ENCODE results near the gene ZBTB34. TPM values are rescaled to one million over a fixed set of nuclear protein-coding genes. Genes with fewer than 3 reads are reported as not detected.

Gene ZBTB34
- total and polyA plus RNA-seq, 3 donors from 2014 or later, result 6.2 to 14.6 (median 14.0) TPM

DNA sequence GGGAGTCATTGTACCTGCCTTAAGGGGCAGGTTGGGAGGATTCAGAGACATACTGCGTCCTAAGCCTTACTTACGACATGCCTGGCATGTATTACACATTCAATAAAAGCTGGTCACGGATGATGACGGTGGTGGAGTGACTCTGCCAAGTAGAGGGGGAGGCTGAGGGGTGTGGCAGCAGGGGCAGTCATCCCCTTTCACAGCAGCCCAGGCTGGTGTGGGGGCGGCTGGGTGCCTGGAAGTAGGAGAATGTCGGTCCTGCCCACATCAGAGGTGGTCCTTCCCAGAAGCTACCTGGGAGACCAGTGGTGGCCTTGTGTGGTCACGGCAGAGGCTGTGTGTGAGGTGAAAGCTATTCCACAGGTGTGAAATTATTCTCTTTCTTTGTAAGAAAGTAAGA is 8.9 kb downstream of the ZBTB34 start:
- intact Hi-C loops (cut with DNase I; ENCODE audit: low total_unique reads), result no loop called here
- TF ChIP-seq CTCF (IDR thresholded peaks at IDR 0.05) (no peak), POLR2A (IDR thresholded peaks at IDR 0.05) (no peak)
- 84 to 92% methylated on average over 7 of the region's 7 CpGs for WGBS, 2 donors

DNA sequence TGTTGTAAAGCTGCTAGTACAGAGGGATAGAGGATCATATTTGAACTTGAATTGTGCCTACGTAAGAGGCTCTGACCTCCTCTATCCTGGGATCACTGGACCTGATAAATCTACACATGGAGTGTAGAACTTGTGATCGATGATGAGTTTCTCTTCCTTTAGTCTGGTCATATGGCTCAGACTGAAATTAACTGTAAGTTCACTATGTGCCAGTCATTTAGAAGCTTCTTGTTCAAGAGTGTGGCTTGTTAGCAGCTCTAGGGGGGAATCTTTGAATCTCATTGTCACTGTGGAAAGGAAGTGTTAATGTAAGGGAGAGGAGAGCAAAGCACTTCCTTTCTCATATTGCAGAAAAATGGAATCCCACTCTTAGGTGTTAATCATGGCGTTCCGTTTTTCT is 12.1 kb downstream of the ZBTB34 start:
- Histone ChIP-seq H3K4me1 (no peaks in the 10 kb centered on the region), H3K27ac (no peak overlapping the region), H3K36me3 (ENCODE audit: low read depth, missing control alignments) (no peaks in the 10 kb centered on the region), H3K9me3 (no peaks in the 10 kb centered on the region), H3K27me3 (no peaks in the 10 kb centered on the region), H3K4me3 (no peak overlapping the region)
- intact Hi-C loops (cut with DNase I; ENCODE audit: low total_unique reads), result no loop called here
- WGBS, 2 donors, result 79 to 86% methylated on average over 4 of the region's 4 CpGs
- DNase-seq, result no peak
- TF ChIP-seq CTCF (IDR thresholded peaks at IDR 0.05) (no peak), POLR2A (IDR thresholded peaks at IDR 0.05) (no peak)

More for the DNA sequence above, 8.9 kb downstream of the ZBTB34 start:
- H3K27ac ChIP-seq, result no peak overlapping the region
- no peak for DNase-seq
- H3K9me3 ChIP-seq, result no peaks in the 10 kb centered on the region
- peaks cover 2% of the 10 kb centered on the region for H3K4me1 ChIP-seq
- H3K4me3 ChIP-seq, result no peak overlapping the region
- no peaks in the 10 kb centered on the region for H3K27me3 ChIP-seq
- H3K36me3 ChIP-seq (ENCODE audit: low read depth, missing control alignments), result no peaks in the 10 kb centered on the region

DNA sequence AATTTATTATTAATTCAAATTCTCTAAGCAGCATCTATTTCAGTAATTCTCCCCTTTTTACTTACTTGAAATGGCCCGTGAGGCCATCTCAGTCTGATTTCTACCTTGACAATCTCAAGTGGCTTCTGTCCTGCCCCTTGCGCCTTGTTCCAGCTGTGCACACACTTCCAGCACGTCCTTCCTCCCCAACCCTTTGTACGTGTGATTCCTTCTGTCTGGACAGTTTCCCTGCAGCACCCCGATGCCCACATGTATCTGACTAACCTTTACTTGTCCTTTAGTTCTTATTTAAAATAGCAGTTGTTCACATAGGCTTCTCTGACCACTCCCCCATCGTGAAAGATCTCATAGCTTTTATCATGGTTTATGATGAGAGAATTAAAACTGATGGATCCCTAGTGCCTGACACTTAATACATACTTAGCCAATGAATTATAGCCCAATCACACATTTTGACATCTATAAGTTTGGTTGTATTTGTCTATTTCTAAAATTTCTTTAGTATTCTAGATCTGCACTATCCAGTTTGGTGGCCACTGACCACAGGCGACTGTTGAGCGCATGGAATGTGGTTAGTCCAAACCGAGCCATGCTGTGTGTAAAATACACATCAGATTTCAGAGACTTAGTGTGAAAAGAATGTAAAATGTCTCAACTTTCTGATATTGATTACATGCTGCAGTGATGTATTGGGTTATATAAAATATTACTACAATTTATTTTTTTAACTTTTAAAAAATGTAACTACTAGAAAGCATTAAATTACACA is 14.3 kb downstream of the ZBTB34 start:
- WGBS, 2 donors, result 84 to 89% methylated on average over 9 of the region's 9 CpGs
- Histone ChIP-seq H3K4me3 (no peak overlapping the region), H3K27me3 (no peaks in the 10 kb centered on the region), H3K27ac (no peak overlapping the region), H3K4me1 (no peaks in the 10 kb centered on the region), H3K9me3 (no peaks in the 10 kb centered on the region), H3K36me3 (ENCODE audit: low read depth, missing control alignments) (no peaks in the 10 kb centered on the region)
- TF ChIP-seq CTCF (IDR thresholded peaks at IDR 0.05), result no peak
- TF ChIP-seq POLR2A (IDR thresholded peaks at IDR 0.05), result no peak
- intact Hi-C loops (cut with DNase I; ENCODE audit: low total_unique reads), result no loop called here
- DNase-seq, result no peak

DNA sequence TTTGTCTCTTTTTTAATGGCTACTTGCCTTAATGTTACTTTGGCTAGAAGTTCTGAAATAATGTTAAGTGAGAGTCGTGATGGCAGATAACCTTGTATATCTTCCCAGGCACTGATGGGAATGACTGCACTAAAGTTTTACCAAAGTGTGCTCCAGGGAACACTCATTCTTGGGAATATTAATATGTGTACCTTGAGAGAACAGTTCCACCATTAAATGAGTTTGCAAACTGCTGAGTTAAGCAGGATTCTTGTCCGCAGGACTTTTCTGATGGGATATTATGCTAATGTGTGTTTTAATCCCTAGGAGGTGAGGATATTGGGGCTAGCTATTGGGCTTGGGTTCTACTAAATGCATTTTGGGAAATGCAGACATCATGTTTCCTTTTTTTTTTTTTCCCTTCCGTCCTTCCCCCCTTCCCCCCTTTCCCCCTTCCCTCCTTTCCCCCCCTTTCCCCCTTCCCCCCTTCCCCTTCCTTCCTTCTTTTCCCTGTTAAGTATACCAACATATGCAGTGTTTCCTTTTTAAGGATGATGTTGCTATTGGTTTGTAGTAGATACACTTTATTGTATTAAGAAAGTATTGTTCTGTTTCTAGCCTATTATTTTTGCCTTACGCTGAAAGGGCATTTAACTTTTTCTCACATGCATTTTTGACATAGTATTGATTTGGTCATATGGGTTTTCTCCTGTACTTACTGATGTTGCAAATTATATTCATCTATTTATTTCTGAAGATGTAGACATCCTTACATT is 15.5 kb downstream of the ZBTB34 start:
- Histone ChIP-seq H3K27ac (no peak overlapping the region), H3K27me3 (no peaks in the 10 kb centered on the region), H3K4me3 (no peak overlapping the region), H3K36me3 (ENCODE audit: low read depth, missing control alignments) (no peaks in the 10 kb centered on the region), H3K9me3 (no peaks in the 10 kb centered on the region), H3K4me1 (no peaks in the 10 kb centered on the region)
- WGBS, 2 donors, result 63 to 74% methylated on average over 4 of the region's 4 CpGs
- TF ChIP-seq POLR2A (IDR thresholded peaks at IDR 0.05), result no peak
- no peak for TF ChIP-seq CTCF (IDR thresholded peaks at IDR 0.05)
- intact Hi-C loops (cut with DNase I; ENCODE audit: low total_unique reads), result no loop called here
- DNase-seq, result no peak
